OCI-LY3 (cell line): ENCODE measurements around the gene PRIMA1.

Source experiments
- H2AFZ ChIP-seq: fragments of 200-600, 300-600 bp; shearing (Covaris generic); 2 replicates; pipeline ENCODE4 v1.6.0; 2014; ENCODE audit warnings: antibody characterized with exemption, low read depth, low read length
- H3K27ac ChIP-seq: fragments of 200-600, 300-600 bp; sonication (generic); 2 replicates; pipeline ENCODE4 v1.5.1; 2014; ENCODE audit warnings: mild to moderate bottlenecking, low read length, moderate library complexity, mixed read lengths
- H3K27me3 ChIP-seq: fragments of 200-600, 300-600 bp; sonication (generic); 2 replicates; pipeline ENCODE4 v1.6.1; 2014; ENCODE audit warnings: low read depth, low read length, mixed read lengths
- H3K36me3 ChIP-seq: fragments of 200-600, 300-600 bp; sonication (generic); replicated peaks from 2 replicates; pipeline ENCODE3; 2014; ENCODE audit warnings: low read depth, low read length, mixed read lengths
- H3K4me1 ChIP-seq: fragments of 300-600, 200-600 bp; sonication (generic); 2 replicates; pipeline ENCODE4 v1.6.1; 2014; ENCODE audit warnings: low read length, mixed read lengths
- H3K4me2 ChIP-seq: fragments of 200-600, 300-600 bp; sonication (generic); 2 replicates; pipeline ENCODE4 v1.6.1; 2014; ENCODE audit warnings: low read length, mixed read lengths
- H3K4me3 ChIP-seq: fragments of 300-600, 200-600 bp; sonication (generic); 2 replicates; pipeline ENCODE4 v1.5.1; 2014; ENCODE audit warnings: antibody characterized with exemption, mild to moderate bottlenecking, low read length, moderate library complexity
- H3K79me2 ChIP-seq: fragments of 300-600, 200-600 bp; shearing (Covaris generic); 2 replicates; pipeline ENCODE4 v1.6.1; 2014; ENCODE audit warnings: mild to moderate bottlenecking, low read length, mixed read lengths
- H3K9ac ChIP-seq: fragments of 300-600, 200-600 bp; shearing (Covaris generic); 2 replicates; pipeline ENCODE4 v1.6.0; 2014; ENCODE audit warnings: mild to moderate bottlenecking, low read length, moderate library complexity
- H3K9me3 ChIP-seq: fragments of 200-600, 300-600 bp; shearing (Covaris generic); 2 replicates; pipeline ENCODE4 v1.6.1; 2014; ENCODE audit warnings: low read length, mixed read lengths; ENCODE audit not compliant: insufficient read depth
- H4K20me1 ChIP-seq: fragments of 200-600, 300-600 bp; sonication (generic); 2 replicates; pipeline ENCODE4 v1.6.1; 2016; ENCODE audit warnings: low read length, mixed read lengths; ENCODE audit not compliant: insufficient read depth
- CTCF ChIP-seq: fragments of 200-600, 300-600 bp; sonication (generic); IDR thresholded peaks from 2 replicates; pipeline ENCODE4 v1.5.1; 2014; ENCODE audit warnings: antibody characterized with exemption, low read length, low read depth
- EZH2phosphoT487 ChIP-seq: fragments of 200-600 bp; shearing (Covaris generic); IDR thresholded peaks from 2 replicates; pipeline ENCODE4 v1.6.1; 2018; ENCODE audit warnings: antibody characterized with exemption, mixed run types, low read depth

The PRIMA1 gene

GRCh38 chr14:93735206-93735605 lies 53.1 kb downstream of the PRIMA1 start:
- Histone ChIP-seq H3K4me1 (no peaks in the 10 kb centered on the region), H3K36me3 (no peaks in the 10 kb centered on the region), H3K4me2 (no peak overlapping the region), H3K4me3 (no peak overlapping the region), H2AFZ (no peak overlapping the region), H3K27ac (no peak overlapping the region), H3K27me3 (peaks cover 12% of the 10 kb centered on the region), H3K9ac (no peak overlapping the region), H3K79me2 (no peaks in the 10 kb centered on the region), H4K20me1 (no peaks in the 10 kb centered on the region), H3K9me3 (no peaks in the 10 kb centered on the region)
- TF ChIP-seq CTCF (no peak), EZH2phosphoT487 (no peak)

GRCh38 chr14:93734086-93734822 lies 54.0 kb downstream of the PRIMA1 start:
- no peaks in the 10 kb centered on the region for H3K4me1 ChIP-seq
- H2AFZ ChIP-seq: no peak overlapping the region
- peaks cover 8% of the 10 kb centered on the region for H3K27me3 ChIP-seq
- no peaks in the 10 kb centered on the region for H3K36me3 ChIP-seq
- no peak overlapping the region for H3K4me2 ChIP-seq
- no peak for TF ChIP-seq CTCF
- no peak for TF ChIP-seq EZH2phosphoT487
- H4K20me1 ChIP-seq: no peaks in the 10 kb centered on the region
- no peaks in the 10 kb centered on the region for H3K79me2 ChIP-seq
- H3K9ac ChIP-seq: no peak overlapping the region
- no peaks in the 10 kb centered on the region for H3K9me3 ChIP-seq
- H3K27ac ChIP-seq: no peak overlapping the region
- no peak overlapping the region for H3K4me3 ChIP-seq

- Histone ChIP-seq H3K36me3 (no peaks in the 10 kb centered on the region), H3K27ac (no peak overlapping the region), H4K20me1 (no peaks in the 10 kb centered on the region), H3K4me3 (no peak overlapping the region), H3K27me3 (peaks cover 8% of the 10 kb centered on the region), H3K4me2 (no peak overlapping the region), H3K9ac (no peak overlapping the region), H3K79me2 (no peaks in the 10 kb centered on the region), H3K4me1 (no peaks in the 10 kb centered on the region), H3K9me3 (no peaks in the 10 kb centered on the region), H2AFZ (no peak overlapping the region)
- no peak for TF ChIP-seq EZH2phosphoT487
- no peak for TF ChIP-seq CTCF
Observed at GRCh38 chr14:93733631-93734030, 54.7 kb downstream of the PRIMA1 start.

GRCh38 chr14:93733231-93733630 lies 55.1 kb downstream of the PRIMA1 start:
- Histone ChIP-seq H3K4me3 (no peak overlapping the region), H2AFZ (no peak overlapping the region), H3K79me2 (no peaks in the 10 kb centered on the region), H3K9ac (no peak overlapping the region), H3K27me3 (peaks cover 8% of the 10 kb centered on the region), H3K4me2 (no peak overlapping the region), H3K27ac (no peak overlapping the region), H3K36me3 (no peaks in the 10 kb centered on the region), H3K4me1 (no peaks in the 10 kb centered on the region), H4K20me1 (no peaks in the 10 kb centered on the region), H3K9me3 (no peaks in the 10 kb centered on the region)
- TF ChIP-seq EZH2phosphoT487 (no peak), CTCF (no peak)
